Esophagus muscularis mucosa (tissue), 4 donors: Measurements from ENCODE around the gene MPRIP. TPM values are rescaled to one million over a fixed set of nuclear protein-coding genes. Genes with fewer than 3 reads are reported as not detected.
"Not testable (repeated sequence)": the region's sequence is repeated elsewhere in the genome, so short reads cannot be mapped to it uniquely, and the experiment has no call there.

ENCODE experiments used
- DNase-seq: peaks from one replicate; pipeline ENCODE4 v3.0.0-alpha.2; 2017; ENCODE audit errors: extremely low spot score
- H3K27ac ChIP-seq, 4 donors: fragments of 200-600 bp; sonication (generic); replicated peaks in 1 of 4; 1 replicate in 3 of 4; 2 replicates in 1 of 4; pipeline ENCODE4 v1.5.1; 2016 to 2019; ENCODE audit warnings: mild to moderate bottlenecking in 1 of 4
- H3K27me3 ChIP-seq, 4 donors: fragments of 200-600 bp; sonication (generic); one replicate each; pipeline versions ENCODE4 v1.5.1 to v1.6.0; 2016 to 2019
- H3K36me3 ChIP-seq, 4 donors: fragments of 200-600 bp; sonication (generic); one replicate each; pipeline ENCODE4 v1.5.1; 2016 to 2019
- H3K4me1 ChIP-seq, 4 donors: fragments of 200-600 bp; sonication (generic); one replicate each; pipeline ENCODE4 v1.5.1; 2016 to 2019
- H3K4me3 ChIP-seq, 4 donors: fragments of 200-600 bp; sonication (generic); 1 replicate in 2 of 4; 2 replicates in 2 of 4; pipeline ENCODE4 v1.5.1; 2016 to 2019; ENCODE audit warnings: mild to moderate bottlenecking in 4 of 4, moderate library complexity in 1 of 4
- H3K9me3 ChIP-seq, 4 donors: fragments of 200-600 bp; sonication (generic); 1 replicate in 3 of 4; 2 replicates in 1 of 4; pipeline ENCODE4 v1.5.1; 2016 to 2019
- CTCF ChIP-seq, 3 experiments: fragments of 200-600 bp in 2 of 3; fragments of 450-650 bp in 1 of 3; sonication (generic) in 2 of 3; IDR thresholded peaks; one replicate each; pipeline ENCODE4 v1.5.1; 2017 to 2019; ENCODE audit warnings: antibody characterized with exemption in 3 of 3, mild to moderate bottlenecking in 2 of 3, moderate library complexity in 1 of 3
- EP300 ChIP-seq: sonication (generic); formaldehyde crosslinking; IDR thresholded peaks from one replicate; pipeline ENCODE4 v1.6.1; 2017; ENCODE audit warnings: antibody characterized with exemption
- POLR2A ChIP-seq: fragments of 450-650 bp; IDR thresholded peaks from one replicate; pipeline ENCODE4 v1.6.1; 2017; ENCODE audit warnings: antibody characterized with exemption, moderate library complexity, mild to moderate bottlenecking, low read depth
- POLR2AphosphoS5 ChIP-seq, 2 donors: sonication (generic); formaldehyde crosslinking; IDR thresholded peaks; one replicate each; pipeline ENCODE4 v1.6.1; 2017; ENCODE audit warnings: antibody characterized with exemption in 2 of 2
- WGBS: methylation state at CpG from one replicate; pipeline ENCODE4 v1.1.5; 2018; 5-methylcytosine and 5-hydroxymethylcytosine counted together
- intact Hi-C: fragments of 100-400 bp; cut with DNase I; formaldehyde crosslinking; loops from one replicate; pipeline ENCODE4 v1.15.1; 2023
- total RNA-seq, 4 donors: library from RNA; depleted of rRNA; stranded (reverse); fragments of >200 nt; gene quantifications; one replicate each; pipeline versions ENCODE4 v1.1.0 to v1.2.1, GENCODE V29; 2016

Gene MPRIP
- 100 to 1,000 TPM; 108 to 194 (median 129) TPM for total RNA-seq

GRCh38 chr17:17042384-17042736 lies at the start of gene MPRIP:
TSS of gene MPRIP (plus strand) at chr17:17042457. CDS start at chr17:17042849, 392 bp downstream.
- no peaks in the 10 kb centered on the region for H3K36me3 ChIP-seq
- TF ChIP-seq POLR2AphosphoS5 (IDR thresholded peaks at IDR 0.05): peak in 1 of 2 donors; percentile 58
- TF ChIP-seq EP300: no peak
- peaks cover 40 to 54% (median 51%) of the 10 kb centered on the region in 4 donors for H3K4me1 ChIP-seq
- intact Hi-C loops: loop anchor here (5.0 kb wide), 1 partner anchor 195 kb away; the partner anchor contains the start of gene FLCN
- no peak for DNase-seq
- H3K9me3 ChIP-seq: no peaks in the 10 kb centered on the region
- H3K27me3 ChIP-seq: no peaks in the 10 kb centered on the region
- H3K27ac ChIP-seq: peak within 1 kb of the TSS; percentile 79 to 89 (median 82)
- no CpG with 5 or more reads among the region's 67 CpGs for WGBS
- peak within 1 kb of the TSS; percentile 59 to 85 (median 75) for H3K4me3 ChIP-seq

- H3K9me3 ChIP-seq: no peaks in the 10 kb centered on the region
- DNase-seq: no peak
- H3K4me3 ChIP-seq: no peak overlapping the region
- intact Hi-C loops: no loop called here
- 73% methylated on average over 2 of the region's 2 CpGs for WGBS
- no peaks in the 10 kb centered on the region for H3K36me3 ChIP-seq
- no peak overlapping the region for H3K27ac ChIP-seq
- TF ChIP-seq POLR2A: no peak
- peaks cover 0 to 7% (median 3%) of the 10 kb centered on the region in 4 donors for H3K4me1 ChIP-seq
- H3K27me3 ChIP-seq: no peaks in the 10 kb centered on the region
Measured at GRCh38 chr17:16994631-16995030, 47.6 kb upstream of the MPRIP start.

GRCh38 chr17:16995930-16996329 lies 46.3 kb upstream of the MPRIP start:
- Histone ChIP-seq H3K4me3 (no peak overlapping the region), H3K4me1 (peaks cover 0 to 7% (median 3%) of the 10 kb centered on the region in 4 donors), H3K9me3 (no peaks in the 10 kb centered on the region), H3K36me3 (no peaks in the 10 kb centered on the region), H3K27ac (no peak overlapping the region), H3K27me3 (no peaks in the 10 kb centered on the region)
- WGBS: 92% methylated on average over 7 of the region's 7 CpGs
- intact Hi-C loops: no loop called here
- no peak for DNase-seq
- TF ChIP-seq CTCF (IDR thresholded peaks at IDR 0.05) (no peak), POLR2AphosphoS5 (IDR thresholded peaks at IDR 0.05) (no peak), EP300 (no peak), POLR2A (no peak)

- H3K4me3 ChIP-seq, H3K9me3 ChIP-seq, H3K27ac ChIP-seq, H3K36me3 ChIP-seq, H3K4me1 ChIP-seq, H3K27me3 ChIP-seq, DNase-seq, intact Hi-C loops: not testable (repeated sequence)
- WGBS: 87% methylated on average over 11 of the region's 11 CpGs
Measured at GRCh38 chr17:16996726-16997125, 45.5 kb upstream of the MPRIP start.

- no peak for TF ChIP-seq EP300
- no peak for TF ChIP-seq CTCF (IDR thresholded peaks at IDR 0.05)
- TF ChIP-seq POLR2AphosphoS5 (IDR thresholded peaks at IDR 0.05): no peak
- TF ChIP-seq POLR2A: no peak
- WGBS: 80% methylated on average over 14 of the region's 14 CpGs
- Histone ChIP-seq H3K4me3 (no peak overlapping the region), H3K27me3 (no peaks in the 10 kb centered on the region), H3K27ac (no peak overlapping the region), H3K36me3 (no peaks in the 10 kb centered on the region), H3K4me1 (peaks cover 0 to 10% (median 9%) of the 10 kb centered on the region in 4 donors), H3K9me3 (no peaks in the 10 kb centered on the region)
- intact Hi-C loops: no loop called here
- DNase-seq: no peak
Measured at GRCh38 chr17:16997514-16998429, 44.5 kb upstream of the MPRIP start.

DNA sequence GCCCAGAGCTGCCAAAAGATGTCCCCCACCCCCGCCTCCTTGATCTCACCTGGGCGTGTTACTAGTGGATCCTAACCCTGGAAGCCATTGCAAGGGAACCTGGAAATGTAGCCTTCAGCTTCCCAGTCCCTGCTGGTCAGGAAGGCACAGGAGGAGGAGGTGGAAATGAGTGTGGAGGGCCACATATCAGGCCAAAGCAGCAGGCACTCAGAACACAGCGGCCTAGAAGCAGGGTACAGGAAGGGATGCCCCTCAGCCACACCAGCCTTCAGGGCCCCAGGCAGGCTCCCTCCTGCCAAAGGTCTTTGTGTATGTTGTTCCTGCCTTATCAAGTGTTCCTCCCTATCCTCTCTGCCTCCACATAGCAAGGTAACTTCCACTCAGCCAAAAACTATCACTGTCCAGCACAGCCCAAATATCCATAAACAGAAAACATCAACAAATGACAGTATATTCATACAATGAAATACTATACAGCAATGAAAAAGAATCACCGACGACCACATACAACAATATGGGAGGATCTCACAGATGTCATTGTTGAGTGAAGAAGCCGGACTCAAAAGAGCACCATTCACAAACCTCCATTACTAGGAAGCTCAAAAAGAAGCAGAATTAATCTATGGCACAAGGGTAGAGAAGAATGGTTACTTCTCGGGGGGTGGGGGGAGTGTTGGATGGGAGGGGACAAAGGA lies 42.2 kb upstream of the MPRIP start:
- WGBS: 89% methylated on average over 6 of the region's 7 CpGs
- Histone ChIP-seq H3K36me3 (no peaks in the 10 kb centered on the region), H3K4me1 (peaks cover 0 to 10% (median 9%) of the 10 kb centered on the region in 4 donors), H3K27me3 (no peaks in the 10 kb centered on the region), H3K4me3 (no peak overlapping the region), H3K27ac (no peak overlapping the region), H3K9me3 (no peaks in the 10 kb centered on the region)
- intact Hi-C loops: loop anchor here (2.0 to 10.0 kb wide), 3 partner anchors 155 to 315 kb away; partner anchors contain the start of gene FLCN
- DNase-seq: no peak
- TF ChIP-seq CTCF (IDR thresholded peaks at IDR 0.05) (no peak), POLR2AphosphoS5 (IDR thresholded peaks at IDR 0.05) (no peak), EP300 (no peak), POLR2A (no peak)
